LNCAP (cell line): Measurements from ENCODE around the gene CTNNAL1.

ENCODE experiments used
- CTCF ChIP-seq: fragments of 450-650 bp; IDR thresholded peaks from 2 replicates; pipeline ENCODE4 v1.5.1; 2017; ENCODE audit warnings: mild to moderate bottlenecking

Gene CTNNAL1

GRCh38 chr9:109014608-109015280 lies 1.4 kb upstream of the CTNNAL1 start:
- no peak for TF ChIP-seq CTCF

- no peak for TF ChIP-seq CTCF
Measured at GRCh38 chr9:109013679-109014607, 644 bp upstream of the CTNNAL1 start.

GRCh38 chr9:109012009-109012875 lies 1.1 kb downstream of the CTNNAL1 start:
- TF ChIP-seq CTCF = 0 out of 2 replicates have a peak, but pooled peaks have one; percentile 9

- no peak for TF ChIP-seq CTCF
Measured at GRCh38 chr9:109011231-109011671, 2.0 kb downstream of the CTNNAL1 start.

GRCh38 chr9:109010746-109011145 lies 2.6 kb downstream of the CTNNAL1 start:
- no peak for TF ChIP-seq CTCF

- TF ChIP-seq CTCF = no peak
Measured at GRCh38 chr9:109005678-109006077, 7.6 kb downstream of the CTNNAL1 start.

GRCh38 chr9:109003116-109003515 lies 10.2 kb downstream of the CTNNAL1 start:
- no peak for TF ChIP-seq CTCF
